ENCODE results near the gene FAM240A.

Gene FAM240A

GRCh38 chr3:46649436-46649835 lies 37.1 kb downstream of the FAM240A start:
- H3K4me3 ChIP-seq (IDR thresholded peaks at IDR 0.05; ENCODE audit: insufficient read depth, low read depth, low read length), result no peak overlapping the region
- TF ChIP-seq CTCF (conservative IDR thresholded peaks at IDR 0.05; ENCODE audit: low read depth, low read length), result no peak
- H3K79me2 ChIP-seq (ENCODE audit: insufficient read depth, low read depth), result no peaks in the 10 kb centered on the region
- no peaks in the 10 kb centered on the region for H3K27me3 ChIP-seq (ENCODE audit: insufficient read depth, low read depth)
- H4K20me1 ChIP-seq (ENCODE audit: insufficient read depth), result no peaks in the 10 kb centered on the region
- no peak overlapping the region for H2AFZ ChIP-seq (ENCODE audit: low read depth)
- no peak overlapping the region for H3K27ac ChIP-seq
- H3K4me1 ChIP-seq (ENCODE audit: low read depth, poor library complexity, severe bottlenecking), result no peaks in the 10 kb centered on the region
- H3K36me3 ChIP-seq (ENCODE audit: insufficient read depth), result no peaks in the 10 kb centered on the region
- H3K4me2 ChIP-seq, result no peak overlapping the region
- H3K9ac ChIP-seq, result no peak overlapping the region

DNA sequence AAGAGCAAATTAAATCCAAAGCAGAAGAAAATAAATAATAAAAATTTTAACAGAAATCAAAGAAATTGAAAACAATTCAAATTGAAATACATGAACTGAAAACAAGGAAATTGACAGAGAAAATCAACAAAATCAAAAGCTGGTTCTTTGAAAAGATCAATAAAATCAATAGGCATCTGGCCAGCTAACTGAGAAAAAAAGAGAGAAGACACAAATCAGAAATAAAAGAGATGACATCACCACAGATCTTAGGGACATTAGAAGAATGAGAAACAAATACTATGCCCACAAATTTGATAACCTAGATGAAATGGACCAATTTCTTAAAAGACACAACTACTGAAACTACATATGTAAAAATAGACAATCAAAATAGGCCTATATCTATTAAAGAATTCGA lies 38.8 kb downstream of the FAM240A start:
- no peak overlapping the region for H3K4me3 ChIP-seq (IDR thresholded peaks at IDR 0.05; ENCODE audit: insufficient read depth, low read depth, low read length)
- no peaks in the 10 kb centered on the region for H3K36me3 ChIP-seq (ENCODE audit: insufficient read depth)
- H3K27me3 ChIP-seq (ENCODE audit: insufficient read depth, low read depth), result no peaks in the 10 kb centered on the region
- H3K4me1 ChIP-seq (ENCODE audit: low read depth, poor library complexity, severe bottlenecking), result no peaks in the 10 kb centered on the region
- no peaks in the 10 kb centered on the region for H4K20me1 ChIP-seq (ENCODE audit: insufficient read depth)
- TF ChIP-seq CTCF (conservative IDR thresholded peaks at IDR 0.05; ENCODE audit: low read depth, low read length), result no peak
- no peak overlapping the region for H3K9ac ChIP-seq
- H3K4me2 ChIP-seq, result no peak overlapping the region
- H2AFZ ChIP-seq (ENCODE audit: low read depth), result no peak overlapping the region
- no peak overlapping the region for H3K27ac ChIP-seq
- H3K79me2 ChIP-seq (ENCODE audit: insufficient read depth, low read depth), result no peaks in the 10 kb centered on the region

DNA sequence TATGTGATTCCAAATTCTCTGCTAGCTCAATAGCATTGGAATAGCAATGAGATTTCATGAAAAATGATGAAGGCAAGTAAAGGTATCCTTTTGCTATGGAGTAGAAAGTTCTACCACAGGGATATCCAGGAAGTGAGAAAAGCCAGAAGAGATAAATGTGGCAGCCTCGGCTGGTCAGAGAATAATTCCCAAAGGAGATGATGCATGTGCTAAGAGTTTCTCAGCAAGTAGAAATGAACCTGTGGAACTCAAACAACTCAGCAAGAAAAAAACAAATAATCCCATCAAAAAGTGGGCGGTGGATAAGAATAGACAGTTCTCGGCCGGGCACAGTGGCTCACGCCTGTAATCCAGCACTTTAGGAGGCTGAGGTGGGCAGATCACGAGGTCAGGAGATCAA lies 42.9 kb downstream of the FAM240A start:
- H4K20me1 ChIP-seq (ENCODE audit: insufficient read depth), result no peaks in the 10 kb centered on the region
- no peaks in the 10 kb centered on the region for H3K36me3 ChIP-seq (ENCODE audit: insufficient read depth)
- no peak overlapping the region for H3K4me3 ChIP-seq (IDR thresholded peaks at IDR 0.05; ENCODE audit: insufficient read depth, low read depth, low read length)
- no peak overlapping the region for H3K27ac ChIP-seq
- no peak overlapping the region for H2AFZ ChIP-seq (ENCODE audit: low read depth)
- no peaks in the 10 kb centered on the region for H3K79me2 ChIP-seq (ENCODE audit: insufficient read depth, low read depth)
- H3K27me3 ChIP-seq (ENCODE audit: insufficient read depth, low read depth), result no peaks in the 10 kb centered on the region
- no peak for TF ChIP-seq CTCF (conservative IDR thresholded peaks at IDR 0.05; ENCODE audit: low read depth, low read length)
- no peaks in the 10 kb centered on the region for H3K4me1 ChIP-seq (ENCODE audit: low read depth, poor library complexity, severe bottlenecking)
- H3K9ac ChIP-seq, result no peak overlapping the region
- no peak overlapping the region for H3K4me2 ChIP-seq

GRCh38 chr3:46656778-46657556 lies 44.6 kb downstream of the FAM240A start:
- Histone ChIP-seq H3K4me3 (IDR thresholded peaks at IDR 0.05; ENCODE audit: insufficient read depth, low read depth, low read length) (no peak overlapping the region), H3K9ac (no peak overlapping the region), H3K27ac (no peak overlapping the region), H3K79me2 (ENCODE audit: insufficient read depth, low read depth) (no peaks in the 10 kb centered on the region), H2AFZ (ENCODE audit: low read depth) (no peak overlapping the region), H4K20me1 (ENCODE audit: insufficient read depth) (no peaks in the 10 kb centered on the region), H3K4me1 (ENCODE audit: low read depth, poor library complexity, severe bottlenecking) (no peaks in the 10 kb centered on the region), H3K27me3 (ENCODE audit: insufficient read depth, low read depth) (no peaks in the 10 kb centered on the region), H3K4me2 (no peak overlapping the region), H3K36me3 (ENCODE audit: insufficient read depth) (no peaks in the 10 kb centered on the region)
- TF ChIP-seq CTCF (conservative IDR thresholded peaks at IDR 0.05; ENCODE audit: low read depth, low read length), result no peak

Data from KMS-11 (cell line).